ENCODE data around the gene OVOL1.

DNA sequence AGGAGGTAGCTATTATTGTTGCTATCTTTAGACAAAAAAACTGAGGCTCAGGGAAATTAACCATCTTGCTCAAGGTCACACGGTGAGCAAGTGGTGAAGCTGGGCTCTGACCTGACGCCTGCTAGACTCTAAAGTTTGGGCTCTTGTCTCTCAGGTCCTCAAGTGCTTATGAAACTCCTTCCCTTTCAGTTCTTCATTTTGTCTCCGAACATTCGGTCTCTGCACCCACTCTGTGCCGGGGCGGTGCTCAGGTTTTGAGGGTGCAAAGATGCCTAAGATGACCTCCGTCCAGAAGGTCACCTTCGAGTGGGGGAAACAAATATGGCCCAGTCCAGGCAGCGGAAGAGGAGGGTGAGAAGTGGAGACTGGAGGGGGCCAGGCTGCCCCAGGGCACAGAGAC is 16.0 kb downstream of the OVOL1 start:
- TF ChIP-seq TAF7 (optimal IDR thresholded peaks at IDR 0.05; ENCODE audit: borderline replicate concordance, low read depth, low read length): no peak
- no peak for TF ChIP-seq CREB1 (IDR thresholded peaks at IDR 0.05)
- TF ChIP-seq KDM5A (IDR thresholded peaks at IDR 0.05; ENCODE audit: low read length): no peak
- no peak for TF ChIP-seq CHD1 (IDR thresholded peaks at IDR 0.05; ENCODE audit: low read depth, low read length)
- TF ChIP-seq RAD21 (IDR thresholded peaks at IDR 0.05 in 1 of 2, conservative IDR thresholded peaks at IDR 0.05 in 1 of 2; ENCODE audit: low read depth in 2 of 2, low read length in 2 of 2): no peak
- no peak for TF ChIP-seq ASH2L (IDR thresholded peaks at IDR 0.05; ENCODE audit: low read length)
- no peak for TF ChIP-seq RFX5 (IDR thresholded peaks at IDR 0.05; ENCODE audit: borderline replicate concordance, low read depth, low read length)
- TF ChIP-seq EGR1 (IDR thresholded peaks at IDR 0.05; ENCODE audit: borderline replicate concordance, low read depth, low read length): no peak
- no peak for TF ChIP-seq CEBPB (IDR thresholded peaks at IDR 0.05; ENCODE audit: low read depth, low read length)
- TF ChIP-seq, protein P1, sequence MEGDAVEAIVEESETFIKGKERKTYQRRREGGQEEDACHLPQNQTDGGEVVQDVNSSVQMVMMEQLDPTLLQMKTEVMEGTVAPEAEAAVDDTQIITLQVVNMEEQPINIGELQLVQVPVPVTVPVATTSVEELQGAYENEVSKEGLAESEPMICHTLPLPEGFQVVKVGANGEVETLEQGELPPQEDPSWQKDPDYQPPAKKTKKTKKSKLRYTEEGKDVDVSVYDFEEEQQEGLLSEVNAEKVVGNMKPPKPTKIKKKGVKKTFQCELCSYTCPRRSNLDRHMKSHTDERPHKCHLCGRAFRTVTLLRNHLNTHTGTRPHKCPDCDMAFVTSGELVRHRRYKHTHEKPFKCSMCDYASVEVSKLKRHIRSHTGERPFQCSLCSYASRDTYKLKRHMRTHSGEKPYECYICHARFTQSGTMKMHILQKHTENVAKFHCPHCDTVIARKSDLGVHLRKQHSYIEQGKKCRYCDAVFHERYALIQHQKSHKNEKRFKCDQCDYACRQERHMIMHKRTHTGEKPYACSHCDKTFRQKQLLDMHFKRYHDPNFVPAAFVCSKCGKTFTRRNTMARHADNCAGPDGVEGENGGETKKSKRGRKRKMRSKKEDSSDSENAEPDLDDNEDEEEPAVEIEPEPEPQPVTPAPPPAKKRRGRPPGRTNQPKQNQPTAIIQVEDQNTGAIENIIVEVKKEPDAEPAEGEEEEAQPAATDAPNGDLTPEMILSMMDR (IDR thresholded peaks at IDR 0.05; ENCODE audit: control extremely low read depth in 1 of 3, insufficient read depth in 1 of 3, low read depth in 1 of 3, low read length in 3 of 3): no peak
- TF ChIP-seq POLR2A (IDR thresholded peaks at IDR 0.05; ENCODE audit: control extremely low read depth in 1 of 2, low read depth in 2 of 2, low read length in 2 of 2): no peak
